Fibroblast of lung (primary cell): Measurements from ENCODE around the gene FNDC10. TPM values are rescaled to one million over a fixed set of nuclear protein-coding genes. Genes with fewer than 3 reads are reported as not detected.
"Not testable (repeated sequence)": the region's sequence is repeated elsewhere in the genome, so short reads cannot be mapped to it uniquely, and the experiment has no call there.

Source experiments
- DNase-seq, 2 donors: peaks; one replicate each; pipeline versions ENCODE4 v3.0.0 to v3.0.0-alpha.2; 2010; ENCODE audit warnings: low read depth in 2 of 2
- H2AFZ ChIP-seq: 2 replicates; pipeline ENCODE4 v1.5.1; 2012; ENCODE audit warnings: low read length, control low read depth, inconsistent platforms
- H3K27ac ChIP-seq: 2 replicates; pipeline ENCODE4 v1.5.1; 2011; ENCODE audit warnings: low read length, control low read depth; ENCODE audit not compliant: insufficient read depth
- H3K27me3 ChIP-seq: 2 replicates; pipeline ENCODE4 v1.5.1; 2011; ENCODE audit warnings: mild to moderate bottlenecking, low read length; ENCODE audit not compliant: control insufficient read depth, insufficient read depth
- H3K36me3 ChIP-seq: 2 replicates; pipeline ENCODE4 v1.5.1; 2011; ENCODE audit warnings: low read length; ENCODE audit not compliant: control insufficient read depth, insufficient read depth
- H3K4me1 ChIP-seq: 2 replicates; pipeline ENCODE4 v1.5.1; 2011; ENCODE audit warnings: low read length; ENCODE audit not compliant: control insufficient read depth, insufficient read depth; ENCODE audit errors: extremely low read depth
- H3K4me2 ChIP-seq: 2 replicates; pipeline ENCODE4 v1.5.1; 2011; ENCODE audit warnings: low read length, control low read depth; ENCODE audit not compliant: insufficient read depth; ENCODE audit errors: extremely low read depth
- H3K4me3 ChIP-seq, 4 experiments: fragments of 200-600 bp in 1 of 4; sonication (generic) in 1 of 4; replicated peaks in 1 of 4; 2 replicates each; pipeline ENCODE4 v1.5.1; 2011 to 2016; ENCODE audit warnings: low read length in 4 of 4, low read depth in 3 of 4, mild to moderate bottlenecking in 3 of 4, control low read depth in 2 of 4, inconsistent platforms in 1 of 4, mixed read lengths in 1 of 4; ENCODE audit not compliant: insufficient read depth in 1 of 4; ENCODE audit errors: control extremely low read depth in 1 of 4
- H3K79me2 ChIP-seq: 2 replicates; pipeline ENCODE4 v1.5.1; 2012; ENCODE audit warnings: mild to moderate bottlenecking, low read length, inconsistent platforms; ENCODE audit not compliant: control insufficient read depth, insufficient read depth
- H3K9ac ChIP-seq: 2 replicates; pipeline ENCODE4 v1.5.1; 2011; ENCODE audit warnings: mild to moderate bottlenecking, low read length, control low read depth; ENCODE audit not compliant: insufficient read depth
- H3K9me3 ChIP-seq: 2 replicates; pipeline ENCODE4 v1.5.1; 2012; ENCODE audit warnings: low read depth, low read length; ENCODE audit not compliant: control insufficient read depth, insufficient read depth
- H4K20me1 ChIP-seq: 2 replicates; pipeline ENCODE4 v1.5.1; 2011; ENCODE audit warnings: low read length; ENCODE audit not compliant: control insufficient read depth, insufficient read depth; ENCODE audit errors: extremely low read depth
- CTCF ChIP-seq, 2 donors: IDR thresholded peaks in 1 of 2; conservative IDR thresholded peaks in 1 of 2; 1 replicate in 1 of 2; 2 replicates in 1 of 2; pipeline ENCODE4 v1.5.1; 2011 to 2012; ENCODE audit warnings: low read length in 2 of 2, control low read depth in 1 of 2, inconsistent platforms in 1 of 2, low read depth in 1 of 2, mild to moderate bottlenecking in 1 of 2
- EZH2 ChIP-seq: IDR thresholded peaks from 2 replicates; pipeline ENCODE4 v1.5.1; 2012; ENCODE audit warnings: low read length, control low read depth, mild to moderate bottlenecking; ENCODE audit errors: missing control alignments
- polyA plus RNA-seq, 2 donors: library from polyadenylated mRNA; depleted of rRNA in 1 of 2; stranded (reverse) in 1 of 2; unstranded in 1 of 2; fragments of >200 nt; gene quantifications; 2 replicates each; pipeline ENCODE4 v1.2.1, GENCODE V29; 2011 to 2012; ENCODE audit warnings: missing spikeins in 1 of 2
- total RNA-seq: library from RNA; depleted of rRNA; stranded (reverse); fragments of >200 nt; gene quantifications from 2 replicates; pipeline ENCODE4 v1.2.1, GENCODE V29; 2014

FNDC10 gene
- total and polyA plus RNA-seq, 2 donors (not counting 1 experiment from before 2014, with no cell fraction given), result 0.50 to 2.0 TPM

GRCh38 chr1:1597275-1597930 lies 2.5 kb downstream of the FNDC10 start:
- Histone ChIP-seq H4K20me1 (no peaks in the 10 kb centered on the region), H2AFZ (no peak overlapping the region), H3K27me3 (peaks cover 12% of the 10 kb centered on the region), H3K4me3 (no peak overlapping the region), H3K79me2 (no peaks in the 10 kb centered on the region), H3K36me3 (no peaks in the 10 kb centered on the region), H3K9ac (no peak overlapping the region), H3K27ac (no peak overlapping the region), H3K4me2 (no peak overlapping the region), H3K9me3 (no peaks in the 10 kb centered on the region), H3K4me1 (peaks cover 2% of the 10 kb centered on the region)
- no peak for TF ChIP-seq EZH2
- peak; percentile 10 to 43 for TF ChIP-seq CTCF (conservative IDR thresholded peaks at IDR 0.05 in 1 of 2, IDR thresholded peaks at IDR 0.05 in 1 of 2; ENCODE audit: low read depth in 1 of 2, low read length in 2 of 2)
- no peak for DNase-seq

- no peaks in the 10 kb centered on the region for H3K79me2 ChIP-seq
- H3K9me3 ChIP-seq, result no peaks in the 10 kb centered on the region
- no peak overlapping the region for H2AFZ ChIP-seq
- no peaks in the 10 kb centered on the region for H3K36me3 ChIP-seq
- H3K27me3 ChIP-seq, result peaks cover 12% of the 10 kb centered on the region
- TF ChIP-seq EZH2, result no peak
- TF ChIP-seq CTCF (conservative IDR thresholded peaks at IDR 0.05 in 1 of 2, IDR thresholded peaks at IDR 0.05 in 1 of 2; ENCODE audit: low read depth in 1 of 2, low read length in 2 of 2), result no peak
- no peak overlapping the region for H3K9ac ChIP-seq
- no peak overlapping the region for H3K27ac ChIP-seq
- H4K20me1 ChIP-seq, result no peaks in the 10 kb centered on the region
- no peak overlapping the region for H3K4me2 ChIP-seq
- H3K4me1 ChIP-seq, result peaks cover 2% of the 10 kb centered on the region
- no peak for DNase-seq
- H3K4me3 ChIP-seq, result no peak overlapping the region
These were observed 3.3 kb downstream of the FNDC10 start for GRCh38 chr1:1596493-1597274.

GRCh38 chr1:1595341-1595740 lies 4.6 kb downstream of the FNDC10 start:
- H3K4me3 ChIP-seq, result not testable (repeated sequence)

More at GRCh38 chr1:1595341-1595740, 4.6 kb downstream of the FNDC10 start:
- H3K27me3 ChIP-seq, H3K9ac ChIP-seq, H3K27ac ChIP-seq, H4K20me1 ChIP-seq, H2AFZ ChIP-seq, H3K4me1 ChIP-seq, H3K36me3 ChIP-seq, DNase-seq, H3K79me2 ChIP-seq, H3K4me2 ChIP-seq, H3K9me3 ChIP-seq: not testable (repeated sequence)
